Sigmoid colon (tissue), 4 donors: ENCODE results near the gene SSBP3.
"Not testable (repeated sequence)": the region's sequence is repeated elsewhere in the genome, so short reads cannot be mapped to it uniquely, and the experiment has no call there.

ENCODE experiments used
- EP300 ChIP-seq, 4 donors: sonication (generic); formaldehyde crosslinking; IDR thresholded peaks; one replicate each; pipeline ENCODE4 v1.6.1; 2017; ENCODE audit warnings: antibody characterized with exemption in 4 of 4
- TF ChIP-seq, protein P1 (sequence below), 4 experiments: fragments of 450-650 bp in 3 of 4; fragments of 200-600 bp in 1 of 4; IDR thresholded peaks; one replicate each; pipeline ENCODE4 v1.5.1; 2016 to 2019; ENCODE audit warnings: antibody characterized with exemption in 4 of 4, mild to moderate bottlenecking in 3 of 4, moderate library complexity in 2 of 4

DNA sequence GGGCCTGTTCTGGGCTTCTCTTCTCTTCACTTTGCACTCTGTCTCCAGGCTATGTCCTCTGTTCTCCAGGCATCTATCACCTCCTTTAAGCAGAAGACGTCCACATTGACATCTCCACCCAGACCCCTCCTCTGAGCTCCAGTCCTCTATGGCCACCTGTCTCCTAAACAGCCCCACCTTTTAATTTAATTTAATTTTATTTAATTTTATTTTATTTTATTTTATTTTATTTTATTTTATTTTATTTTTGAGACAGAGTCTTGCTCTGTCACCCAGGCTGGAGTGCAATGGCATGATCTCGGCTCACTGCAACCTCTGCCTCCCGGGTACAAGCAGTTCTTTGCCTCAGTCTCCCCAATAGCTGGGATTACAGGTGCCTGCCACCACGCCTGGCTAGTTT is 43.2 kb upstream of the SSBP3 start:
- TF ChIP-seq, protein P1, sequence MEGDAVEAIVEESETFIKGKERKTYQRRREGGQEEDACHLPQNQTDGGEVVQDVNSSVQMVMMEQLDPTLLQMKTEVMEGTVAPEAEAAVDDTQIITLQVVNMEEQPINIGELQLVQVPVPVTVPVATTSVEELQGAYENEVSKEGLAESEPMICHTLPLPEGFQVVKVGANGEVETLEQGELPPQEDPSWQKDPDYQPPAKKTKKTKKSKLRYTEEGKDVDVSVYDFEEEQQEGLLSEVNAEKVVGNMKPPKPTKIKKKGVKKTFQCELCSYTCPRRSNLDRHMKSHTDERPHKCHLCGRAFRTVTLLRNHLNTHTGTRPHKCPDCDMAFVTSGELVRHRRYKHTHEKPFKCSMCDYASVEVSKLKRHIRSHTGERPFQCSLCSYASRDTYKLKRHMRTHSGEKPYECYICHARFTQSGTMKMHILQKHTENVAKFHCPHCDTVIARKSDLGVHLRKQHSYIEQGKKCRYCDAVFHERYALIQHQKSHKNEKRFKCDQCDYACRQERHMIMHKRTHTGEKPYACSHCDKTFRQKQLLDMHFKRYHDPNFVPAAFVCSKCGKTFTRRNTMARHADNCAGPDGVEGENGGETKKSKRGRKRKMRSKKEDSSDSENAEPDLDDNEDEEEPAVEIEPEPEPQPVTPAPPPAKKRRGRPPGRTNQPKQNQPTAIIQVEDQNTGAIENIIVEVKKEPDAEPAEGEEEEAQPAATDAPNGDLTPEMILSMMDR (IDR thresholded peaks at IDR 0.05): not testable (repeated sequence)
- not testable (repeated sequence) for TF ChIP-seq EP300 (IDR thresholded peaks at IDR 0.05)
